H1 (cell line): Measurements from ENCODE around the gene PHLDA1.

Experiments used
- CHD2 ChIP-seq: IDR thresholded peaks from 2 replicates; pipeline ENCODE4 v1.6.1; 2012; ENCODE audit warnings: low read length, improper control_type of control experiment
- CTCF ChIP-seq, 3 experiments: IDR thresholded peaks; 1 replicate in 2 of 3; 2 replicates in 1 of 3; pipeline versions ENCODE4 v1.5.1 to v1.6.1; 2011; ENCODE audit warnings: low read length in 3 of 3, mild to moderate bottlenecking in 3 of 3, inconsistent platforms in 2 of 3, low read depth in 1 of 3, moderate library complexity in 1 of 3; ENCODE audit not compliant: insufficient read depth in 1 of 3; ENCODE audit errors: control extremely low read depth in 1 of 3
- JUN ChIP-seq: IDR thresholded peaks from 2 replicates; pipeline ENCODE4 v1.6.1; 2011; ENCODE audit warnings: low read depth, mild to moderate bottlenecking, improper control_type of control experiment, low read length
- JUND ChIP-seq: IDR thresholded peaks from 2 replicates; pipeline ENCODE4 v1.6.1; 2011; ENCODE audit warnings: mild to moderate bottlenecking, improper control_type of control experiment, low read length

- TF ChIP-seq JUN: no peak
- no peak for TF ChIP-seq JUND
- no peak for TF ChIP-seq CHD2
- TF ChIP-seq CTCF (IDR thresholded peaks at IDR 0.05; ENCODE audit: control extremely low read depth in 1 of 3, insufficient read depth in 1 of 3, low read depth in 1 of 3, low read length in 3 of 3): no peak
Observed at GRCh38 chr12:75981247-75982168, 50.1 kb downstream of the PHLDA1 start.
